DOHH2 (cell line): ENCODE results near the gene SLC15A5.

Source experiments
- CTCF ChIP-seq: fragments of 200-600 bp; sonication (generic); IDR thresholded peaks from one replicate; pipeline ENCODE4 v1.5.1; 2014; ENCODE audit warnings: antibody characterized with exemption, mild to moderate bottlenecking, low read depth, low read length; ENCODE audit not compliant: poor library complexity, severe bottlenecking
- EZH2phosphoT487 ChIP-seq: fragments of 200-600 bp; sonication (generic); IDR thresholded peaks from 2 replicates; pipeline ENCODE4 v1.6.1; 2017; ENCODE audit warnings: borderline replicate concordance, mild to moderate bottlenecking, antibody characterized with exemption, low read length, moderate library complexity, mixed read lengths

- TF ChIP-seq CTCF (no peak), EZH2phosphoT487 (no peak)
These were observed 4.6 kb upstream of the SLC15A5 start for GRCh38 chr12:16282081-16282480.
